BLaER1 treated with 17β-estradiol and CSF1 and Interleukin-3, amounts not matched to agents 10 nM and 100 nM (cell line): ENCODE measurements around the gene SNRNP25.
"Not testable (repeated sequence)": the region's sequence is repeated elsewhere in the genome, so short reads cannot be mapped to it uniquely, and the experiment has no call there.

Source experiments
- H3K27ac ChIP-seq, 11 experiments: shearing (Covaris generic); formaldehyde crosslinking; 2 replicates each; pipeline ENCODE4 v1.8.1; 2022
- H3K27me3 ChIP-seq, 11 experiments: shearing (Covaris generic); formaldehyde crosslinking; 2 replicates each; pipeline ENCODE4 v1.8.1; 2022
- H3K36me3 ChIP-seq, 11 experiments: shearing (Covaris generic); formaldehyde crosslinking; 2 replicates each; pipeline ENCODE4 v1.8.1; 2022
- H3K4me1 ChIP-seq, 10 experiments: shearing (Covaris generic); formaldehyde crosslinking; 2 replicates each; pipeline ENCODE4 v1.8.1; 2022
- H3K4me2 ChIP-seq, 11 experiments: shearing (Covaris generic); formaldehyde crosslinking; 2 replicates each; pipeline ENCODE4 v1.8.1; 2022
- H3K4me3 ChIP-seq, 10 experiments: shearing (Covaris generic); formaldehyde crosslinking; 2 replicates each; pipeline ENCODE4 v1.8.1; 2022
- H3K9ac ChIP-seq, 11 experiments: shearing (Covaris generic); formaldehyde crosslinking; 2 replicates each; pipeline ENCODE4 v1.8.1; 2022
- H3K9me3 ChIP-seq, 11 experiments: shearing (Covaris generic); formaldehyde crosslinking; replicated peaks in 1 of 11; 2 replicates each; pipeline ENCODE4 v1.8.1; 2022
- H4K20me1 ChIP-seq, 11 experiments: shearing (Covaris generic); formaldehyde crosslinking; 2 replicates each; pipeline ENCODE4 v1.8.1; 2022
- Cebpa-rat ChIP-seq, 11 experiments: shearing (Covaris generic); IDR thresholded peaks; 2 replicates each; pipeline ENCODE4 v1.8.1; 2022

SNRNP25 gene

GRCh38 chr16:53346-54236, at the start of gene SNRNP25, which contains the start of gene POLR3K:
Gene SNRNP25, plus strand, starts transcription at chr16:53828. Its CDS starts 189 bp downstream, at chr16:54017.
Gene POLR3K, minus strand, starts transcription at chr16:53608. Its CDS starts 22 bp downstream, at chr16:53586.
- peak within 1 kb of the TSS in 10 of 11 experiments; percentile 60 to 88 (median 84); a peak in 21 of 22 replicates for H3K27ac ChIP-seq
- peak within 1 kb of the TSS; percentile 82 to 91 (median 85) for H3K9ac ChIP-seq
- H3K4me3 ChIP-seq, result peak within 1 kb of the TSS; percentile 69 to 93 (median 78)
- H3K4me1 ChIP-seq, result peaks cover 35 to 51% (median 43%) of the 10 kb centered on the region in 10 experiments
- peak within 1 kb of the TSS; percentile 79 to 98 (median 94) for H3K4me2 ChIP-seq
- H3K9me3 ChIP-seq, result no peaks in the 10 kb centered on the region
- no peak for TF ChIP-seq Cebpa-rat (IDR thresholded peaks at IDR 0.05)
- H4K20me1 ChIP-seq, result peaks cover 0 to 80% (median 56%) of the 10 kb centered on the region in 11 experiments; a peak in 18 of 22 replicates
- H3K36me3 ChIP-seq, result peaks cover 38 to 72% (median 68%) of the 10 kb centered on the region in 11 experiments
- H3K27me3 ChIP-seq, result no peaks in the 10 kb centered on the region

- H3K27ac ChIP-seq, result no peak overlapping the region
- peaks cover 0 to 14% (median 4%) of the 10 kb centered on the region in 11 experiments; a peak in 14 of 22 replicates for H3K9me3 ChIP-seq
- H4K20me1 ChIP-seq, result no peaks in the 10 kb centered on the region
- no peaks in the 10 kb centered on the region for H3K27me3 ChIP-seq
- H3K36me3 ChIP-seq, result no peaks in the 10 kb centered on the region
- TF ChIP-seq Cebpa-rat (IDR thresholded peaks at IDR 0.05), result no peak
- no peak overlapping the region for H3K9ac ChIP-seq
- H3K4me1 ChIP-seq, result no peaks in the 10 kb centered on the region
- no peak overlapping the region for H3K4me2 ChIP-seq
- H3K4me3 ChIP-seq, result peak overlapping the region in 6 of 10 experiments; percentile 32 to 52 (median 37); a peak in 6 of 20 replicates
Observed at GRCh38 chr16:9903-10665, 43.5 kb upstream of the SNRNP25 start.

- H3K4me1 ChIP-seq, H4K20me1 ChIP-seq, H3K9ac ChIP-seq, H3K27ac ChIP-seq, H3K27me3 ChIP-seq, H3K36me3 ChIP-seq, H3K4me2 ChIP-seq, H3K4me3 ChIP-seq: not testable (repeated sequence)
- peaks cover 0 to 14% (median 4%) of the 10 kb centered on the region in 11 experiments; a peak in 14 of 22 replicates for H3K9me3 ChIP-seq
Observed at GRCh38 chr16:10772-11171, 42.9 kb upstream of the SNRNP25 start.

DNA sequence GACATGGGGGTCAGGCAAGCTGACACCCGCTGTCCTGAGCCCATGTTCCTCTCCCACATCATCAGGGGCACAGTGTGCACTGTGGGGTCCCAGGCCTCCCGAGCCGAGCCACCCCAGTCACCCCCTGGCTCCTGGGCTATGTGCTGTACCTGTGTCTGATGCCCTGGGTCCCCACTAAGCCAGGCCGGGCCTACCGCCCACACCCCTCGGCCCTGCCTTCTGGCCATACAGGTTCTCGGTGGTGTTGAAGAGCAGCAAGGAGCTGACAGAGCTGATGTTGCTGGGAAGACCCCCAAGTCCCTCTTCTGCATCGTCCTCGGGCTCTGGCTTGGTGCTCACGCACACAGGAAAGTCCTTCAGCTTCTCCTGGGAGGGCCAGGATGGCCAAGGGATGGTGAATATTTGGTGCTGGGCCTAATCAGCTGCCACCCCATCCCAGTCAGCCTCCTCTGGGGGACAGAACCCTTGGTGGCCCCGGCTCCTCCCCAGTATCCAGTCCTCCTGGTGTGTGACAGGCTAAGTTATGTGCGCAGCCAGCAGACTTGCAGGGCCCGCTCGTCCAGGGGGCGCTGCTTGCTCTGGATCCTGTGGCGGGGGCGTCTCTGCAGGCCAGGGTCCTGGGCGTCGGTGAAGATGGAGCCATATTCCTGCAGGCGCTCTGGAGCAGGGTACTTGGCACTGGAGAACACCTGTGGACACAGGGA, 36.4 kb upstream of the SNRNP25 start:
- not testable (repeated sequence) for H3K27ac ChIP-seq, H3K36me3 ChIP-seq, H3K9ac ChIP-seq, H4K20me1 ChIP-seq, H3K4me3 ChIP-seq, H3K27me3 ChIP-seq, H3K9me3 ChIP-seq, H3K4me1 ChIP-seq, H3K4me2 ChIP-seq

GRCh38 chr16:20886-21285, 32.7 kb upstream of the SNRNP25 start:
- not testable (repeated sequence) for H3K4me3 ChIP-seq

GRCh38 chr16:24151-24550, 29.5 kb upstream of the SNRNP25 start:
- H3K9ac ChIP-seq, result peak overlapping the region in 1 of 11 experiments; percentile 12; a peak in 2 of 22 replicates
- H3K27me3 ChIP-seq, H4K20me1 ChIP-seq, H3K36me3 ChIP-seq, H3K4me3 ChIP-seq, H3K9me3 ChIP-seq: not testable (repeated sequence)
- H3K4me1 ChIP-seq, result peaks cover 0 to 30% (median 24%) of the 10 kb centered on the region in 10 experiments; a peak in 14 of 20 replicates
- peak overlapping the region in 8 of 11 experiments; percentile 38 to 60 (median 46); a peak in 11 of 22 replicates for H3K4me2 ChIP-seq
- H3K27ac ChIP-seq, result peak overlapping the region in 8 of 11 experiments; percentile 45 to 67 (median 53); a peak in 9 of 22 replicates

More at GRCh38 chr16:20886-21285, 32.7 kb upstream of the SNRNP25 start:
- not testable (repeated sequence) for H3K36me3 ChIP-seq, H3K27ac ChIP-seq, H3K9me3 ChIP-seq, H3K4me2 ChIP-seq, H4K20me1 ChIP-seq, H3K27me3 ChIP-seq, H3K9ac ChIP-seq
- H3K4me1 ChIP-seq, result peaks cover 0 to 14% (median 8%) of the 10 kb centered on the region in 10 experiments; a peak in 12 of 20 replicates

DNA sequence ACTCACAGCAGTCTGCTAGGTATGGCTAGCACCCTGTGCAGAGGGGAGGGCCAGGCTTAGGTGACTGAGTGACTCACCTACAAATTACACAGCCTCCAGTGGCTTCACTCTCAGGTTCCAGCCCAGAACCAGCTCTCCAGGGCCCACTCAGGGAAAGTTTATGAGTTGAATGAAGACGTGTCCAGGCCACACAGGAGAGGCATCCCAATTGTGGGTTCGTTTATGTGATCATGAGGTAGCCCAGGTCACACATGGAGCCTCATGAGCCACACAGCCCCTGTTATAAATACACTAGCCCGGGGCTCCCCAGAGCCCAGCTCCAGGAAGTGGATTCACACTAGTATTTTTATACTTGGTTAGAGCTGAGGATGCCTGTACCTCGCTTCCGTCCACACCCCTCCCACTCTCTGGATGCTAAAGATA, 27.7 kb upstream of the SNRNP25 start:
- Histone ChIP-seq H3K4me1 (peaks cover 0 to 40% (median 30%) of the 10 kb centered on the region in 10 experiments; a peak in 14 of 20 replicates), H3K27ac (peak overlapping the region in 5 of 11 experiments; percentile 48 to 58 (median 54); a peak in 9 of 22 replicates), H3K4me2 (peak overlapping the region in 5 of 11 experiments; percentile 43 to 62 (median 51); a peak in 7 of 22 replicates)
- H3K9ac ChIP-seq, H4K20me1 ChIP-seq, H3K4me3 ChIP-seq, H3K9me3 ChIP-seq, H3K27me3 ChIP-seq, H3K36me3 ChIP-seq: not testable (repeated sequence)

DNA sequence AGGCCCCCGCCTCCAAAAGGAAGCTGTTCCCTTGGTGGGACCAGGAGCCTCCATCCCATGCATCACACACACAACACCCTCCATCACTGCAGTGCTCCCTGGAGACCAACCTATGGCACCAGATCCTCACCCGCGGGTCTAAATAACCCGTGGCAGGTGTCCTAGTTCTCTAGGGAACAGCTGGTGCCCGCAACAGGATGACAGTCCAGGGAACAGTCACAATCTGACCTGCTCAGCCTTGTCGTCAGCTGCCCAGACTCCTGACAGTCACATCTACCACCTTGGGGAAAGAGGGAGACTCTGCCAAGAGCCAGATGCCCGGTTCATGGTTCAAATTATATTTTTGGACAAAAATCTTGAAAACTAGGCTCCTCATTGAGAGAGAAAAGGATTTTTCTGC, 23.0 kb upstream of the SNRNP25 start:
- H3K27ac ChIP-seq, H3K9ac ChIP-seq, H3K4me3 ChIP-seq, H3K9me3 ChIP-seq, H3K27me3 ChIP-seq, H3K36me3 ChIP-seq: not testable (repeated sequence)
- Histone ChIP-seq H3K4me1 (peaks cover 23 to 60% (median 52%) of the 10 kb centered on the region in 10 experiments), H3K4me2 (peak overlapping the region in 5 of 11 experiments; percentile 10 to 34 (median 28); a peak in 5 of 22 replicates), H4K20me1 (peaks cover 0 to 14% (median 5%) of the 10 kb centered on the region in 11 experiments; a peak in 10 of 22 replicates)

- Histone ChIP-seq H3K4me1 (peaks cover 34 to 74% (median 66%) of the 10 kb centered on the region in 10 experiments), H3K4me2 (peak overlapping the region; percentile 79 to 94 (median 91)), H3K36me3 (peaks cover 0 to 29% (median 6%) of the 10 kb centered on the region in 11 experiments; a peak in 6 of 22 replicates), H3K4me3 (peak overlapping the region in 2 of 10 experiments; percentile 3 to 35; a peak in 3 of 20 replicates), H3K27ac (peak overlapping the region in 7 of 11 experiments; percentile 41 to 73 (median 68); a peak in 10 of 22 replicates), H3K9ac (peak overlapping the region in 6 of 11 experiments; percentile 2 to 62 (median 39); a peak in 4 of 22 replicates), H4K20me1 (peaks cover 0 to 35% (median 11%) of the 10 kb centered on the region in 11 experiments; a peak in 10 of 22 replicates)
- not testable (repeated sequence) for H3K9me3 ChIP-seq, H3K27me3 ChIP-seq
Observed at GRCh38 chr16:33154-33876, 20.3 kb upstream of the SNRNP25 start.
